Left ventricle myocardium superior (tissue), 1 donor: Measurements from ENCODE around the gene TFDP2. TPM values are rescaled to one million over a fixed set of nuclear protein-coding genes. Genes with fewer than 3 reads are reported as not detected.
"Not testable (repeated sequence)": the region's sequence is repeated elsewhere in the genome, so short reads cannot be mapped to it uniquely, and the experiment has no call there.

Experiments used
- ATAC-seq: fragments of 200-7000 bp; cut with Tn5 transposase; one replicate; pipeline ENCODE4 v1.9.1; 2020; ENCODE audit warnings: mild to moderate bottlenecking, moderate library complexity
- DNase-seq: peaks from one replicate; pipeline ENCODE4 v3.0.0-alpha.2; 2020
- intact Hi-C: fragments of 100-400 bp; cut with micrococcal nuclease; formaldehyde crosslinking; loops from one replicate; pipeline ENCODE4 v1.11.0; 2022
- total RNA-seq: library from RNA; stranded (reverse); fragmentation: NEBNext Ultra II Directional; extraction: Animal tissue kit (Norgen Biotek cat#: 25700); gene quantifications from one replicate; pipeline ENCODE4 v1.2.1, GENCODE V29; 2021
- donor health status: DM: no; HTN: yes; CAD: no; lungs with severe emphysema.

The TFDP2 gene
- total RNA-seq, 1 donor from 2014 or later: 62.4 TPM

GRCh38 chr3:142086581-142087090 lies 62.7 kb downstream of the TFDP2 start:
- no peak for ATAC-seq

GRCh38 chr3:142081178-142081577 lies 68.2 kb downstream of the TFDP2 start:
- DNase-seq (no peak), ATAC-seq (no peak)
- intact Hi-C loops: no loop called here

More at GRCh38 chr3:142086581-142087090, 62.7 kb downstream of the TFDP2 start:
- no peak for DNase-seq
- intact Hi-C loops: no loop called here

- intact Hi-C loops: no loop called here
- DNase-seq (no peak), ATAC-seq (no peak)
Measured at GRCh38 chr3:142077859-142078500, 71.4 kb downstream of the TFDP2 start.

- intact Hi-C loops: no loop called here
- DNase-seq: no peak
- no peak for ATAC-seq
Measured at GRCh38 chr3:142077155-142077858, 72.0 kb downstream of the TFDP2 start.

DNA sequence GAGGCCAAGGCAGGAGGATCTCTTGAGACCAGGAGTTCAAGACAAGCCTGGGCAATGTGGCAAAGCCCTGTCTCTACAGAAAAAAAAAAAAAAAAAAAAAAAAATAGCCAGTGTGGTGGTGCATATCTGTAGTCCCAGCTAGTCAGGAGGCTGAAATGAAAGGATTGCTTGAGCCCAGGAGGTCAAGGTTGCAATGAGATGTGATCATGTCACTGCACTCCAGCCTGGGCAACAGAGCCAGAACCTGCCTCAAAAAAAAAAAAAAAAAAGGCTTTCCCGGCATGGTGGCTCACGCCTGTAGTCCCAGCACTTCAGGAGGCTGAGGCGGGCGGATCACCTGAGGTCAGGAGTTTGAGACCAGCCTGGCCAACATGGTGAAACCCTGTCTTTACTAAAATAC lies 73.7 kb downstream of the TFDP2 start:
- intact Hi-C loops, DNase-seq, ATAC-seq: not testable (repeated sequence)

DNA sequence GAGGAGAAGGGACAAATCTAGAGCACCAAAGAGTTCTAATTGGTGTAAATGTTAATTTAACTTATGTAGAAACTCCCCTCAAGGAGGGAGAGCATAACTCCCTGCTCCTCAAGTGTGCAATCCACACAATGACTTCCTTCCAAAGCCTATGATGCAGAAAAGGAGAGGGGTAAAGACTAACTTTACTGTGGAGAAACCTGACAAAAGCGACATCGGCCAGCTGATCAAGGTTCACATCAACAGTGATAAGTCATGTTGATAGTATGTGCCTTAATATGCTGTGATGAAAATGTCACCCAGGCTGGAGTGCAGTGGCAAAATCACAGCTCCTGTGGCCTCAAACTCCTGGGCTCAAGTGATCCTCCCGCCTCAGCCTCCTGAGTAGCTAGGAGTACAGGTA lies 76.5 kb downstream of the TFDP2 start:
- DNase-seq: no peak
- intact Hi-C loops: no loop called here
- ATAC-seq: no peak

DNA sequence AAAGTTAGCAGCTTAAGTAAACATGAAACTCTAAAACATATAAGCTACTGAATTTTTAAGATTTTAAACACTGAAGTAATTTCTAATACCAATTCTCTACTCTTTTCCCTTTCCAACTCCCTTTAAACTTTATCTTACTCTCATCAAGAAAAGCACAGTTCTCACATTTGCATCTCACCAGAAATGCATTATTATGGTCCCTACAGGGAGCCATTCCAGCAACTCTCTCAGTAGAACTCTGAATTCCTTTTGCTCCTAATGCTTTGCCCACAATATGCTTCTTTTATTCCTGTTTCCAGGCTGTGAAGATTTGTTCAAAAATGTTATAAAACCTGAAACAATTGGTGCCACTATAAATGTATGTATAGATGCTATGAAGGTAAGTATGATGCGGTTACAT lies 83.4 kb downstream of the TFDP2 start:
- no peak for DNase-seq
- ATAC-seq: no peak
- intact Hi-C loops: no loop called here

GRCh38 chr3:142065344-142065743 lies 84.0 kb downstream of the TFDP2 start:
- ATAC-seq: no peak
- intact Hi-C loops: no loop called here
- DNase-seq: no peak

- no peak for DNase-seq
- no peak for ATAC-seq
- intact Hi-C loops: no loop called here
Measured at GRCh38 chr3:142064454-142064853, 84.9 kb downstream of the TFDP2 start.

- ATAC-seq (no peak), DNase-seq (no peak)
- intact Hi-C loops: no loop called here
Measured at GRCh38 chr3:142057331-142057725, 92.0 kb downstream of the TFDP2 start.

DNA sequence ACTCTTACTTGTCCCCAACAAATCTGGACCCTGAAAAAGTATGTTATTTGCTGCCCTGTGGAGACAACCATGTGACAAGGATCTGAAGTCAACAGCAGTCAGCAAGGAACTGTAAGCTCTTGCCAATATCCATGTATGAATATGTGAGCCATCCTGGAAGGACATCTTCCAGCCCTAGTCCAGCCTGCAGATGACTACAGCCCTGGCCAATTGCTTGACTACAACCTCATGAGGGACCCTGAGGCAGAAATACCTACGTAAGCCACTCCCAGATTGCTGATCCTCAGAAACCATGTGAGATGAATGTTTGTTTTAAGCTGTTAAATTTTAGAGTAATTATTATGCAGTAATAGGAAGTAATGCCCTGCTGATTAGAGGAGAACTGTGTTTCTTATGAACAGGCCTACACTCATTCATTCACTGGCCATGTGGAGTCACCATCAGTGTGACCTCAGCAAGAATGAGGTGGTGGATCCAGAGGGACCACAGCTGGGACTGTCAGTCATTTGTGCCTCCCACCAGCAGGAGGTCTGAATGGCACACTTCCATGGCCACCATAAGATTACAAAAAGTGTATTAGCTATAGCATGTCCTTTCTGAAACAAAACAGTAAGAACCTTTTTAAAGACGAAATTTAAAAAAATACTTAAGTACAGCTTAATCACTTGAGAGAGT lies 92.6 kb downstream of the TFDP2 start:
- no peak for DNase-seq
- intact Hi-C loops: no loop called here
- no peak for ATAC-seq

DNA sequence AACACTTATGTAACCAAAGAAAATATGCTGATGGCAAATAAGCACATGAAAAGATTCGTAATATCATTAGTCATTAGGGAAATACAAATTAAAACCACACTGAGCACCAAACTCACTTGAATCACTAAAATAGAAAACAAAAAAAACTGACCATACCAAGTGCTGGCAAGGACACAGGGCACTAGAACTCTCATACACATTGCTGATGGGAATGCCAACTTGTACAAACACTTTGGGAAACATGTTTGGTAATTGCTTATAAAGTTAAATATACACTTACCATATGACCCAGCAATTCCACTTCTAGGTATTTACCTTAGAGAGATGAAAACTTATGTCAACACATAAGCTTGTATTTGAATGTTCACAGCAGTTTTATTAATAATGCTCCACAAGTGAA lies 95.5 kb downstream of the TFDP2 start:
- intact Hi-C loops: no loop called here
- no peak for ATAC-seq
- DNase-seq: no peak

DNA sequence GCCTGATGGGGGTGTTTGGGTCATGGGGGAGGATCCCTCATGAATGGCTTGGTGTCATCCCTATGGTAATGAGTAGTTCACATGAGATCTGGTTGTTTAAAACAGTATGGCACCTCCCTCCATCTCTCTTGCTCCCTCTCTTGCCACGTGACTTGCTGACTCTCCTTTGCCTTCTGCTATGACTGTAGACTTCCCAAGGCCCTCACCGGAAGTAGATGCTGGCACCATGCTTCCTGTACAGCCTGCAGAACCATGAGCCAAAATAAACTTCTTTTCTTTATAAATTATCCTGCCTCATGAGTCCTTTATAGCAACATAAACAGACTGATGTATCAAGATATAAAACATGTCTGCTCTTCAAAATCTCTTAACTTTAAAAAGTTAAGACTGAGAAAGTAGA lies 96.1 kb downstream of the TFDP2 start:
- intact Hi-C loops: no loop called here
- no peak for DNase-seq
- ATAC-seq: no peak

DNA sequence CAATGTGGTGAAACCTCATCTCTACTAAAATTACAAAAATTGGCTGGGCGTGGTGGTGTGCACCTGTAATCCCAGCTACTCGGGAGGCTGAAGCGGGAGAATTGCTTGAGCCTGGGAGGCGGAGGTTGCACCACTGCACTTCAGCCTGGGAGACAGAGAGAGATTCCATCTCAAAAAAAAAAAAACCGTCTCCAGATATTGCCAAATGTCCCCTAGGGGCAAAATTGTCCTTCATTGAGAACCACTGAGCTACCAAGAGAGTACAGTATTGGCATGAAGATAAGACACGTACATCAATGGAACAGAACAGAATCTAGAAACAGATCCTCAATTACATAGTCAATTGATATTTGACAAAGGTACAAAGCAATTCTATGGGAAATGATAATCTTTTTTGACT lies 98.0 kb downstream of the TFDP2 start:
- ATAC-seq: no peak
- no peak for DNase-seq
- intact Hi-C loops: no loop called here

GRCh38 chr3:142047021-142047369 lies 102.3 kb downstream of the TFDP2 start:
- intact Hi-C loops: no loop called here
- ATAC-seq (no peak), DNase-seq (no peak)

DNA sequence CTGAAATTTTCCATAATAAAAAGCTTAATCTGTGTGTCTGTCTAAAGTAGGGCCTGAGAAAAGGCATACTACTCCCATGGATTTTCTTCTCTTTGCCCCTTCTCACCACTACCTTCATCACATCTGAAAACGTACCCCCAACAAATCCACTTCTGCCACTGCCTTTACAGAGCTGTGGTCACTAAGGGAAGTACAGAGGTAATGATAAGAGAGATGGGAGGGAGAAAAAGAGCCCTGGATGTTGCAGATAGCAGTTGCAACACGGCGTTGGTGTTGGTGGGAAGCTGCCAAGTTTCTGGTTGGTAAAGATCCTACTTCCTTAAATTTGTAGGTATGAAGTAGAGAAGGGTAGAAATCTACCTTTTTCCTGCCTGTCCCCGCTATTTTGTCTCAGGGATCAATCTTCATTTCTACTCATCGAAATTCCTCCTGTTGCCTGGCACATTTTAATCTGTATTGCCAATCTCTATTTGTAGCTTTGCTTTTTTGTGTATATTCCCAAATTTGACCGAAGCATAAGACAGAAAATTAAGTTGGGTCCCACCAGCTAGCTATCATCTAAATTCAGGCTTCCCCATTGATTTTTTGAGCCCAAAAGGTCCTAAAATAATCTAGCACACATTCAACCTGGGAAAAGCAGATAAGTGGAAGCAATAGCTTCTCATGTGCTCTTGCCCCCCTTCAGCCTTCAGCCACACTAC lies 102.9 kb downstream of the TFDP2 start:
- no peak for ATAC-seq
- intact Hi-C loops: no loop called here

GRCh38 chr3:142040941-142041491 lies 108.3 kb downstream of the TFDP2 start:
- DNase-seq: no peak
- intact Hi-C loops: no loop called here
- ATAC-seq: no peak

More for the DNA sequence above, 102.9 kb downstream of the TFDP2 start:
- no peak for DNase-seq

- no peak for DNase-seq
- intact Hi-C loops: no loop called here
- ATAC-seq: no peak
Measured at GRCh38 chr3:142035308-142035922, 113.9 kb downstream of the TFDP2 start.

GRCh38 chr3:142033292-142033691 lies 116.1 kb downstream of the TFDP2 start:
- intact Hi-C loops: no loop called here
- ATAC-seq (no peak), DNase-seq (no peak)
